GM23338 (cell line): ENCODE data around the gene GAL3ST1.

Experiments used
- EZH2 ChIP-seq: fragments of 200-600 bp; sonication (generic); IDR thresholded peaks from one replicate; pipeline ENCODE4 v1.8.0; 2017; ENCODE audit warnings: antibody characterized with exemption, mild to moderate bottlenecking, low read depth; ENCODE audit not compliant: unreplicated experiment
- POLR2AphosphoS5 ChIP-seq: IDR thresholded peaks from 2 replicates; pipeline ENCODE4 v1.6.1; 2016; ENCODE audit warnings: antibody characterized with exemption, low read depth
- STAT1 ChIP-seq: IDR thresholded peaks from one replicate; pipeline ENCODE4 v1.6.1; 2016; ENCODE audit warnings: antibody characterized with exemption; ENCODE audit not compliant: unreplicated experiment
- TF ChIP-seq, protein P1 (sequence below), 2 experiments: fragments of 200-600 bp in 1 of 2; sonication (generic) in 1 of 2; conservative IDR thresholded peaks; 2 replicates each; pipeline versions ENCODE4 v1.5.1 to v1.6.1; 2016 to 2017; ENCODE audit warnings: antibody characterized with exemption in 2 of 2, low read depth in 2 of 2, mild to moderate bottlenecking in 2 of 2, moderate library complexity in 1 of 2
- TF ChIP-seq, protein P2 (sequence below): IDR thresholded peaks from one replicate; pipeline ENCODE4 v1.6.1; 2018; ENCODE audit warnings: antibody characterized with exemption; ENCODE audit not compliant: unreplicated experiment

DNA sequence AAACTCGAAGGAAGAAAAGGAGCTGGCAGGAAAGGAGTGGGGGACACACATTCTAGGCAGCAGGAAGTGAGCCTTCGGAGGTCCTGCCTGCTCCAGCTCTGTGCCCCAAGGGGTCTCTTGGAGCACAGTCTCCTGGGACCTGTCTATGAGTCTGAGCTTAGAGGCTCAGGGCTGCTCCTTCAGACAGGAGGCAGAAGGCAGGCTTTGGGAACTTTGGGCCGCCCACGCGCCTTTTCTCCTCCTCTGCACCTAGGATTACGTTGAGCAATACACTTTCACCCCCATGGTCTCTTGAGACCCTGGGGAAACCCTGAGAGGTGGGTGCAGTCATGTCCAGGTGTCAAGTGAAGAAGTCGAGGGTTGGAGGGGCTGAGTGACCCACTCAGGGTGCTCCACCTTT, 33.5 kb upstream of the GAL3ST1 start:
- TF ChIP-seq, protein P1, sequence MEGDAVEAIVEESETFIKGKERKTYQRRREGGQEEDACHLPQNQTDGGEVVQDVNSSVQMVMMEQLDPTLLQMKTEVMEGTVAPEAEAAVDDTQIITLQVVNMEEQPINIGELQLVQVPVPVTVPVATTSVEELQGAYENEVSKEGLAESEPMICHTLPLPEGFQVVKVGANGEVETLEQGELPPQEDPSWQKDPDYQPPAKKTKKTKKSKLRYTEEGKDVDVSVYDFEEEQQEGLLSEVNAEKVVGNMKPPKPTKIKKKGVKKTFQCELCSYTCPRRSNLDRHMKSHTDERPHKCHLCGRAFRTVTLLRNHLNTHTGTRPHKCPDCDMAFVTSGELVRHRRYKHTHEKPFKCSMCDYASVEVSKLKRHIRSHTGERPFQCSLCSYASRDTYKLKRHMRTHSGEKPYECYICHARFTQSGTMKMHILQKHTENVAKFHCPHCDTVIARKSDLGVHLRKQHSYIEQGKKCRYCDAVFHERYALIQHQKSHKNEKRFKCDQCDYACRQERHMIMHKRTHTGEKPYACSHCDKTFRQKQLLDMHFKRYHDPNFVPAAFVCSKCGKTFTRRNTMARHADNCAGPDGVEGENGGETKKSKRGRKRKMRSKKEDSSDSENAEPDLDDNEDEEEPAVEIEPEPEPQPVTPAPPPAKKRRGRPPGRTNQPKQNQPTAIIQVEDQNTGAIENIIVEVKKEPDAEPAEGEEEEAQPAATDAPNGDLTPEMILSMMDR (conservative IDR thresholded peaks at IDR 0.05; ENCODE audit: low read depth in 2 of 2), result no peak
- no peak for TF ChIP-seq POLR2AphosphoS5
- TF ChIP-seq, protein P2, sequence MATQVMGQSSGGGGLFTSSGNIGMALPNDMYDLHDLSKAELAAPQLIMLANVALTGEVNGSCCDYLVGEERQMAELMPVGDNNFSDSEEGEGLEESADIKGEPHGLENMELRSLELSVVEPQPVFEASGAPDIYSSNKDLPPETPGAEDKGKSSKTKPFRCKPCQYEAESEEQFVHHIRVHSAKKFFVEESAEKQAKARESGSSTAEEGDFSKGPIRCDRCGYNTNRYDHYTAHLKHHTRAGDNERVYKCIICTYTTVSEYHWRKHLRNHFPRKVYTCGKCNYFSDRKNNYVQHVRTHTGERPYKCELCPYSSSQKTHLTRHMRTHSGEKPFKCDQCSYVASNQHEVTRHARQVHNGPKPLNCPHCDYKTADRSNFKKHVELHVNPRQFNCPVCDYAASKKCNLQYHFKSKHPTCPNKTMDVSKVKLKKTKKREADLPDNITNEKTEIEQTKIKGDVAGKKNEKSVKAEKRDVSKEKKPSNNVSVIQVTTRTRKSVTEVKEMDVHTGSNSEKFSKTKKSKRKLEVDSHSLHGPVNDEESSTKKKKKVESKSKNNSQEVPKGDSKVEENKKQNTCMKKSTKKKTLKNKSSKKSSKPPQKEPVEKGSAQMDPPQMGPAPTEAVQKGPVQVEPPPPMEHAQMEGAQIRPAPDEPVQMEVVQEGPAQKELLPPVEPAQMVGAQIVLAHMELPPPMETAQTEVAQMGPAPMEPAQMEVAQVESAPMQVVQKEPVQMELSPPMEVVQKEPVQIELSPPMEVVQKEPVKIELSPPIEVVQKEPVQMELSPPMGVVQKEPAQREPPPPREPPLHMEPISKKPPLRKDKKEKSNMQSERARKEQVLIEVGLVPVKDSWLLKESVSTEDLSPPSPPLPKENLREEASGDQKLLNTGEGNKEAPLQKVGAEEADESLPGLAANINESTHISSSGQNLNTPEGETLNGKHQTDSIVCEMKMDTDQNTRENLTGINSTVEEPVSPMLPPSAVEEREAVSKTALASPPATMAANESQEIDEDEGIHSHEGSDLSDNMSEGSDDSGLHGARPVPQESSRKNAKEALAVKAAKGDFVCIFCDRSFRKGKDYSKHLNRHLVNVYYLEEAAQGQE, result no peak
- TF ChIP-seq EZH2, result no peak
- no peak for TF ChIP-seq STAT1
